ENCODE data around the gene ZNF547.

- peak in 8 of 12 donors; percentile 8 to 49 (median 28) for TF ChIP-seq CTCF (IDR thresholded peaks at IDR 0.05)
- TF ChIP-seq POLR2A (IDR thresholded peaks at IDR 0.05) = peak; percentile 42 to 52
These were observed 26.6 kb downstream of the ZNF547 start, which contains the start of gene ZNF548 for GRCh38 chr19:57389730-57390598.

Data from heart left ventricle (tissue), 13 donors.